K562 (cell line): ENCODE data around the gene EVX1. TPM values are rescaled to one million over a fixed set of nuclear protein-coding genes. Genes with fewer than 3 reads are reported as not detected.

Experiments used
- ATAC-seq: fragments of 200-7000 bp; cut with Tn5 transposase; 3 replicates; pipeline ENCODE4 v1.9.1; 2020; ENCODE audit warnings: moderate library complexity
- BruUV-seq: library from RNA; stranded (reverse); fragments of 400-500 nt; replicated peaks from 2 replicates; lab custom pipeline; 2021; lab: Mats Ljungman, UMichigan
- CTCF ChIA-PET: fragments of 300-600 bp; formaldehyde crosslinking; extraction: SDS; loops from one replicate; lab custom pipeline; 2021; ENCODE audit warnings: low intra/inter-chr PET ratio; lab: Yijun Ruan, JAX
- POLR2A ChIA-PET: fragments of 300-600, 350-650 bp; sonication (Branson Sonifier 250); formaldehyde crosslinking; extraction: SDS; loops from one replicate; lab custom pipeline; 2021; ENCODE audit warnings: antibody characterized with exemption, inconsistent platforms; lab: Yijun Ruan, JAX
- DNase-seq, 4 experiments: peaks; one replicate each; pipeline versions ENCODE4 v3.0.0 to v3.0.0-alpha.2; 2011 to 2018; ENCODE audit warnings: low spot score in 3 of 4, mixed read lengths in 3 of 4; ENCODE audit errors: extremely low read depth in 1 of 4
- FAIRE-seq: peaks from 2 replicates; lab custom pipeline; 2011; peaks lifted over from hg19 to GRCh38; lab: Jason Lieb, UNC
- H2AFZ ChIP-seq: 2 replicates; pipeline ENCODE4 v1.6.0; 2011; ENCODE audit warnings: low read depth, low read length, control low read depth, inconsistent platforms
- H3K27ac ChIP-seq: fragments of 200-600 bp; 3 replicates; pipeline ENCODE4 v1.8.0; 2011; ENCODE audit warnings: low read depth, mild to moderate bottlenecking, control low read depth, inconsistent platforms, low read length, moderate library complexity, mixed read lengths; ENCODE audit errors: extremely low read depth
- H3K27me3 ChIP-seq, 2 experiments: fragments of 300-600 bp in 1 of 2; 2 replicates in 1 of 2; 3 replicates in 1 of 2; pipeline versions ENCODE4 v1.6.0 to v1.8.0; 2011; ENCODE audit warnings: inconsistent platforms in 2 of 2, low read length in 2 of 2, mild to moderate bottlenecking in 1 of 2, mixed read lengths in 1 of 2, moderate library complexity in 1 of 2; ENCODE audit not compliant: control insufficient read depth in 2 of 2, insufficient read depth in 2 of 2
- H3K36me3 ChIP-seq: fragments of 300-600 bp; 3 replicates; pipeline ENCODE4 v1.8.0; 2011; ENCODE audit warnings: mild to moderate bottlenecking, low read length, inconsistent platforms; ENCODE audit not compliant: control insufficient read depth, insufficient read depth
- H3K4me1 ChIP-seq, 2 experiments: fragments of 200-600 bp in 1 of 2; replicated peaks in 1 of 2; 2 replicates in 1 of 2; 3 replicates in 1 of 2; pipeline versions ENCODE4 v1.5.1 to v1.8.0; 2011; ENCODE audit warnings: inconsistent platforms in 2 of 2, low read length in 2 of 2, mild to moderate bottlenecking in 1 of 2, mixed read lengths in 1 of 2, moderate library complexity in 1 of 2; ENCODE audit not compliant: control insufficient read depth in 2 of 2, insufficient read depth in 2 of 2
- H3K4me2 ChIP-seq: 2 replicates; pipeline ENCODE4 v1.6.1; 2011; ENCODE audit warnings: low read length, control low read depth, inconsistent platforms, mixed read lengths; ENCODE audit not compliant: insufficient read depth
- H3K4me3 ChIP-seq: fragments of 200-600 bp; sonication (generic), shearing (Covaris generic); 2 replicates; pipeline ENCODE4 v1.5.1; 2016; ENCODE audit warnings: control low read depth, inconsistent platforms
- H3K79me2 ChIP-seq: fragments of 200-600 bp; 3 replicates; pipeline ENCODE4 v1.8.0; 2011; ENCODE audit warnings: low read length, inconsistent platforms; ENCODE audit not compliant: control insufficient read depth, insufficient read depth
- H3K9ac ChIP-seq, 2 experiments: 2 replicates each; pipeline versions ENCODE4 v1.6.0 to v1.6.1; 2011; ENCODE audit warnings: low read depth in 2 of 2, low read length in 2 of 2, control low read depth in 1 of 2, inconsistent platforms in 1 of 2, mild to moderate bottlenecking in 1 of 2, mixed read lengths in 1 of 2; ENCODE audit not compliant: insufficient read depth in 1 of 2
- H3K9me1 ChIP-seq: one replicate; pipeline ENCODE4 v1.6.0; 2011; ENCODE audit warnings: inconsistent platforms, mild to moderate bottlenecking, low read length, moderate library complexity; ENCODE audit not compliant: control insufficient read depth, insufficient read depth
- H3K9me3 ChIP-seq: replicated peaks from 2 replicates; pipeline ENCODE4 v1.5.1; 2011; ENCODE audit warnings: low read depth, low read length, inconsistent platforms; ENCODE audit not compliant: control insufficient read depth, insufficient read depth
- H4K20me1 ChIP-seq: replicated peaks from 2 replicates; pipeline ENCODE4 v1.6.1; 2011; ENCODE audit warnings: low read length, inconsistent platforms, mixed read lengths; ENCODE audit not compliant: control insufficient read depth, insufficient read depth
- ARID2 ChIP-seq: fragments of 450-650 bp; IDR thresholded peaks from 2 replicates; pipeline ENCODE4 v1.6.1; 2017; ENCODE audit warnings: antibody characterized with exemption, mild to moderate bottlenecking
- CXXC5 ChIP-seq: fragments of 250-450 bp; sonication (Bioruptor Pico); IDR thresholded peaks from 2 replicates; pipeline ENCODE4 v1.8.0; 2022; ENCODE audit warnings: inconsistent platforms, mild to moderate bottlenecking, moderate library complexity
- GATA2 ChIP-seq: sonication (generic); formaldehyde crosslinking; IDR thresholded peaks from 2 replicates; pipeline ENCODE4 v1.4.0; 2020; ENCODE audit warnings: mild to moderate bottlenecking, missing genetic modification reagents
- MAFG ChIP-seq: fragments of 450-650 bp; conservative IDR thresholded peaks from 2 replicates; pipeline ENCODE4 v1.6.1; 2016; ENCODE audit warnings: missing genetic modification characterization, missing compliant biosample characterization
- TCF3 ChIP-seq: sonication (generic); formaldehyde crosslinking; IDR thresholded peaks from 2 replicates; pipeline ENCODE4 v1.4.0; 2020; ENCODE audit warnings: mild to moderate bottlenecking, missing genetic modification reagents
- TCF7 ChIP-seq: sonication (generic); IDR thresholded peaks from 2 replicates; pipeline ENCODE4 v1.6.1; 2016; ENCODE audit warnings: antibody characterized with exemption, borderline replicate concordance
- WGBS: fragments of 100-300 bp; shearing (Covaris generic); methylation state at CpG from one replicate; pipeline ENCODE4 v1.1.6; 2016; ENCODE audit warnings: low coverage, mixed read lengths; ENCODE audit not compliant: insufficient coverage; ENCODE audit errors: missing lambda C conversion rate; 5-methylcytosine and 5-hydroxymethylcytosine counted together
- in situ Hi-C: fragments of 300-500 bp; cut with MboI; formaldehyde crosslinking; loops from 4 replicates; pipeline ENCODE4 v1.15.0; 2018; ENCODE audit warnings: inconsistent platforms, mixed read lengths
- intact Hi-C: fragments of 100-400 bp; cut with micrococcal nuclease; formaldehyde crosslinking; loops from 2 replicates; pipeline ENCODE4 v1.14.2; 2022
- polyA plus RNA-seq, 8 experiments: library from polyadenylated mRNA; depleted of rRNA in 4 of 8; stranded (reverse) in 5 of 8; unstranded in 3 of 8; fragments of >200 nt; fragmentation: Nextera tagmentation in 2 of 8; fragmentation: Illumina TruSeq in 1 of 8; extraction: Ambion mirVana in 2 of 8; extraction: Trizol in 1 of 8; gene quantifications; 2 replicates each; pipeline versions ENCODE4 v1.2.1 to v1.2.3, GENCODE V29; 2011 to 2014; ENCODE audit warnings: inconsistent platforms in 1 of 8, missing spikeins in 1 of 8
- total RNA-seq, 7 experiments: library from RNA; depleted of rRNA in 6 of 7; stranded (reverse); fragments of >200 nt in 6 of 7; fragmentation: Illumina TruSeq in 2 of 7; extraction: Trizol in 2 of 7; gene quantifications; 2 replicates each; pipeline versions ENCODE4 v1.2.1 to v1.2.3, GENCODE V29; 2011 to 2021; ENCODE audit warnings: low replicate concordance in 1 of 7
- TF ChIP-seq, protein P1 (sequence below): fragments of 250-450 bp; sonication (Bioruptor Pico); IDR thresholded peaks from 2 replicates; pipeline ENCODE4 v1.5.0; 2021; ENCODE audit warnings: mild to moderate bottlenecking, borderline replicate concordance

Gene EVX1
- total and polyA plus RNA-seq, 9 of the 15 experiments (the other 6 are each of a cell fraction or from before 2014, with no cell fraction given), result not detected

DNA sequence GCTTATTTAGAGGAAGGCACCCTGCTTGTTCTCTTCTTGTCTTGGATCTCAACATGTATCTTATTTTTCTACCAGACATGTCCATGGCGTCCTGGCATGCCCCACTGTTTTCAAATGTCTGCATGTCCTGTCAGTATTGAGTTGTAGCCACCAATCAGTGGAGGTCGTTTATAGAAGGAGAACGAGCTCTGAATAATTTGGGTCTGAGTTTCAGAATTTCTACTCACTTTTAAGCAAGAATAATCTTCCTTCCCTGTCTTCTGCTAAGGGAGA is 39.8 kb upstream of the EVX1 start:
- FAIRE-seq (no peak), DNase-seq (no peak), ATAC-seq (no peak)
- in situ Hi-C loops (loop anchor here (5.0 to 10.0 kb wide), 4 partner anchors 372 to 815 kb away; no protein-coding TSS in a partner anchor), intact Hi-C loops (no loop called here)
- TF ChIP-seq, protein P1, sequence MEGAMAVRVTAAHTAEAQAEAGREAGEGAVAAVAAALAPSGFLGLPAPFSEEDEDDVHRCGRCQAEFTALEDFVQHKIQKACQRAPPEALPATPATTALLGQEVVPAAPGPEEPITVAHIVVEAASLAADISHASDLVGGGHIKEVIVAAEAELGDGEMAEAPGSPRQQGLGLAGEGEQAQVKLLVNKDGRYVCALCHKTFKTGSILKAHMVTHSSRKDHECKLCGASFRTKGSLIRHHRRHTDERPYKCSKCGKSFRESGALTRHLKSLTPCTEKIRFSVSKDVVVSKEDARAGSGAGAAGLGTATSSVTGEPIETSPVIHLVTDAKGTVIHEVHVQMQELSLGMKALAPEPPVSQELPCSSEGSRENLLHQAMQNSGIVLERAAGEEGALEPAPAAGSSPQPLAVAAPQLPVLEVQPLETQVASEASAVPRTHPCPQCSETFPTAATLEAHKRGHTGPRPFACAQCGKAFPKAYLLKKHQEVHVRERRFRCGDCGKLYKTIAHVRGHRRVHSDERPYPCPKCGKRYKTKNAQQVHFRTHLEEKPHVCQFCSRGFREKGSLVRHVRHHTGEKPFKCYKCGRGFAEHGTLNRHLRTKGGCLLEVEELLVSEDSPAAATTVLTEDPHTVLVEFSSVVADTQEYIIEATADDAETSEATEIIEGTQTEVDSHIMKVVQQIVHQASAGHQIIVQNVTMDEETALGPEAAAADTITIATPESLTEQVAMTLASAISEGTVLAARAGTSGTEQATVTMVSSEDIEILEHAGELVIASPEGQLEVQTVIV, result no peak
- TF ChIP-seq TCF3 (CRISPR knock-in tag), result no peak
- no peak for TF ChIP-seq MAFG (tag)
- TF ChIP-seq TCF7, result no peak
- TF ChIP-seq GATA2, result no peak
- no peak for TF ChIP-seq ARID2
- no peak for TF ChIP-seq CXXC5 (CRISPR knock-in tag)
- Histone ChIP-seq H3K27ac (no peak overlapping the region), H3K9me1 (no peaks in the 10 kb centered on the region), H3K4me2 (no peak overlapping the region), H2AFZ (no peak overlapping the region), H3K9ac (no peak overlapping the region), H3K4me1 (peaks cover 0 to 17% of the 10 kb centered on the region in 2 experiments; a peak in 2 of 5 replicates), H3K79me2 (no peaks in the 10 kb centered on the region), H3K9me3 (no peaks in the 10 kb centered on the region), H3K36me3 (no peaks in the 10 kb centered on the region), H3K27me3 (peaks cover 48 to 72% of the 10 kb centered on the region in 2 experiments), H4K20me1 (0 out of 2 replicates have a peak, but pooled peaks cover 8% of the 10 kb centered on the region), H3K4me3 (no peak overlapping the region)
- BruUV-seq, result no TSS peak
- ChIA-PET CTCF (no interaction called here), POLR2A (interaction anchor here (0.6 kb wide), 1 partner anchor 1946 kb away, joined by 3 read pairs; no protein-coding TSS in a partner anchor)
- WGBS, result 0% methylated on average over 3 of the region's 3 CpGs
